IPS-18a (cell line): ENCODE measurements around the gene CCDC92.

Experiments used
- H3K27ac ChIP-seq: one replicate; pipeline ENCODE4 v1.5.1; 2013; ENCODE audit warnings: low read length
- H3K27me3 ChIP-seq: one replicate; pipeline ENCODE4 v1.6.1; 2013; ENCODE audit warnings: mild to moderate bottlenecking, low read length; ENCODE audit not compliant: control insufficient read depth, insufficient read depth
- H3K36me3 ChIP-seq: one replicate; pipeline ENCODE4 v1.6.1; 2013; ENCODE audit warnings: low read depth, low read length; ENCODE audit not compliant: control insufficient read depth
- H3K4me1 ChIP-seq: one replicate; pipeline ENCODE4 v1.6.1; 2013; ENCODE audit warnings: low read depth, low read length; ENCODE audit not compliant: control insufficient read depth
- H3K4me3 ChIP-seq: one replicate; pipeline ENCODE4 v1.5.1; 2013; ENCODE audit warnings: low read length
- H3K9ac ChIP-seq: one replicate; pipeline ENCODE4 v1.6.1; 2013; ENCODE audit warnings: mild to moderate bottlenecking, low read length, moderate library complexity
- H3K9me3 ChIP-seq: one replicate; pipeline ENCODE4 v1.6.1; 2013; ENCODE audit warnings: low read depth, low read length; ENCODE audit not compliant: control insufficient read depth

CCDC92 gene

GRCh38 chr12:123907726-123908476, 64.7 kb downstream of the CCDC92 start:
- H3K9ac ChIP-seq = no peak overlapping the region

GRCh38 chr12:123906711-123907420, 65.8 kb downstream of the CCDC92 start:
- no peaks in the 10 kb centered on the region for H3K27me3 ChIP-seq
- H3K4me3 ChIP-seq = no peak overlapping the region
- H3K9ac ChIP-seq = no peak overlapping the region
- no peaks in the 10 kb centered on the region for H3K36me3 ChIP-seq
- no peaks in the 10 kb centered on the region for H3K4me1 ChIP-seq
- no peaks in the 10 kb centered on the region for H3K9me3 ChIP-seq
- no peak overlapping the region for H3K27ac ChIP-seq

More at GRCh38 chr12:123907726-123908476, 64.7 kb downstream of the CCDC92 start:
- no peaks in the 10 kb centered on the region for H3K4me1 ChIP-seq
- H3K4me3 ChIP-seq = no peak overlapping the region
- H3K27ac ChIP-seq = no peak overlapping the region
- no peaks in the 10 kb centered on the region for H3K9me3 ChIP-seq
- H3K27me3 ChIP-seq = no peaks in the 10 kb centered on the region
- H3K36me3 ChIP-seq = no peaks in the 10 kb centered on the region

- no peak overlapping the region for H3K4me3 ChIP-seq
- H3K27ac ChIP-seq = no peak overlapping the region
- no peaks in the 10 kb centered on the region for H3K4me1 ChIP-seq
- no peaks in the 10 kb centered on the region for H3K27me3 ChIP-seq
- no peaks in the 10 kb centered on the region for H3K9me3 ChIP-seq
- H3K9ac ChIP-seq = no peak overlapping the region
- no peaks in the 10 kb centered on the region for H3K36me3 ChIP-seq
Observed at GRCh38 chr12:123905319-123905925, 67.2 kb downstream of the CCDC92 start.

GRCh38 chr12:123903301-123904065, 69.1 kb downstream of the CCDC92 start:
- Histone ChIP-seq H3K4me3 (no peak overlapping the region), H3K4me1 (no peaks in the 10 kb centered on the region), H3K9ac (no peak overlapping the region), H3K27me3 (no peaks in the 10 kb centered on the region), H3K36me3 (no peaks in the 10 kb centered on the region), H3K9me3 (no peaks in the 10 kb centered on the region), H3K27ac (no peak overlapping the region)

GRCh38 chr12:123902821-123903220, 69.8 kb downstream of the CCDC92 start:
- H3K9me3 ChIP-seq = no peaks in the 10 kb centered on the region
- H3K27me3 ChIP-seq = no peaks in the 10 kb centered on the region
- H3K4me3 ChIP-seq = no peak overlapping the region
- H3K9ac ChIP-seq = no peak overlapping the region
- no peaks in the 10 kb centered on the region for H3K4me1 ChIP-seq
- H3K36me3 ChIP-seq = no peaks in the 10 kb centered on the region
- H3K27ac ChIP-seq = no peak overlapping the region

GRCh38 chr12:123900871-123901376, 71.7 kb downstream of the CCDC92 start:
- Histone ChIP-seq H3K27me3 (no peaks in the 10 kb centered on the region), H3K4me1 (no peaks in the 10 kb centered on the region), H3K9ac (no peak overlapping the region), H3K36me3 (no peaks in the 10 kb centered on the region), H3K4me3 (no peak overlapping the region), H3K9me3 (no peaks in the 10 kb centered on the region), H3K27ac (no peak overlapping the region)

- Histone ChIP-seq H3K36me3 (no peaks in the 10 kb centered on the region), H3K27me3 (no peaks in the 10 kb centered on the region)
Observed at GRCh38 chr12:123899368-123899767, 73.3 kb downstream of the CCDC92 start.

GRCh38 chr12:123898673-123899072, 74.0 kb downstream of the CCDC92 start:
- Histone ChIP-seq H3K36me3 (no peaks in the 10 kb centered on the region), H3K4me3 (no peak overlapping the region), H3K4me1 (no peaks in the 10 kb centered on the region), H3K27me3 (no peaks in the 10 kb centered on the region), H3K27ac (no peak overlapping the region), H3K9me3 (no peaks in the 10 kb centered on the region), H3K9ac (no peak overlapping the region)

More at GRCh38 chr12:123899368-123899767, 73.3 kb downstream of the CCDC92 start:
- H3K4me3 ChIP-seq = no peak overlapping the region
- no peaks in the 10 kb centered on the region for H3K9me3 ChIP-seq
- H3K4me1 ChIP-seq = no peaks in the 10 kb centered on the region
- no peak overlapping the region for H3K9ac ChIP-seq
- no peak overlapping the region for H3K27ac ChIP-seq

GRCh38 chr12:123897221-123897620, 75.4 kb downstream of the CCDC92 start:
- H3K36me3 ChIP-seq = no peaks in the 10 kb centered on the region
- no peak overlapping the region for H3K9ac ChIP-seq
- H3K4me1 ChIP-seq = no peaks in the 10 kb centered on the region
- no peaks in the 10 kb centered on the region for H3K27me3 ChIP-seq
- no peaks in the 10 kb centered on the region for H3K9me3 ChIP-seq
- H3K27ac ChIP-seq = no peak overlapping the region
- no peak overlapping the region for H3K4me3 ChIP-seq

GRCh38 chr12:123896767-123897166, 75.9 kb downstream of the CCDC92 start:
- no peaks in the 10 kb centered on the region for H3K4me1 ChIP-seq
- H3K4me3 ChIP-seq = no peak overlapping the region
- H3K9me3 ChIP-seq = no peaks in the 10 kb centered on the region
- no peak overlapping the region for H3K9ac ChIP-seq
- no peak overlapping the region for H3K27ac ChIP-seq
- no peaks in the 10 kb centered on the region for H3K27me3 ChIP-seq
- no peaks in the 10 kb centered on the region for H3K36me3 ChIP-seq

GRCh38 chr12:123895451-123895850, 77.2 kb downstream of the CCDC92 start:
- Histone ChIP-seq H3K9ac (no peak overlapping the region), H3K4me3 (no peak overlapping the region), H3K4me1 (no peaks in the 10 kb centered on the region), H3K9me3 (no peaks in the 10 kb centered on the region), H3K27ac (no peak overlapping the region), H3K27me3 (no peaks in the 10 kb centered on the region), H3K36me3 (no peaks in the 10 kb centered on the region)
